Astrocyte (in vitro differentiated cells and primary cell): ENCODE data around the gene PLXDC2. TPM values are rescaled to one million over a fixed set of nuclear protein-coding genes. Genes with fewer than 3 reads are reported as not detected.

Experiments
- DNase-seq: peaks from one replicate; pipeline ENCODE4 v3.0.0-alpha.2; 2010; ENCODE audit warnings: low read depth
- FAIRE-seq: peaks from 2 replicates; lab custom pipeline; 2011; peaks lifted over from hg19 to GRCh38; lab: Jason Lieb, UNC
- H2AFZ ChIP-seq: 2 replicates; pipeline ENCODE4 v1.6.0; 2012; ENCODE audit warnings: low read depth, low read length, inconsistent platforms
- H3K27ac ChIP-seq: 2 replicates; pipeline ENCODE4 v1.5.1; 2011; ENCODE audit warnings: low read depth, low read length, inconsistent platforms
- H3K27me3 ChIP-seq: 2 replicates; pipeline ENCODE4 v1.6.0; 2011; ENCODE audit warnings: low read length, inconsistent platforms; ENCODE audit not compliant: insufficient read depth
- H3K36me3 ChIP-seq: 2 replicates; pipeline ENCODE4 v1.5.1; 2011; ENCODE audit warnings: low read length, inconsistent platforms; ENCODE audit not compliant: insufficient read depth
- H3K4me1 ChIP-seq: 2 replicates; pipeline ENCODE4 v1.5.1; 2011; ENCODE audit warnings: low read length, inconsistent platforms; ENCODE audit not compliant: insufficient read depth
- H3K4me2 ChIP-seq: 2 replicates; pipeline ENCODE4 v1.6.0; 2012; ENCODE audit warnings: low read length, inconsistent platforms
- H3K4me3 ChIP-seq: 2 replicates; pipeline ENCODE4 v1.5.1; 2011; ENCODE audit warnings: low read depth, mild to moderate bottlenecking, low read length, inconsistent platforms; ENCODE audit not compliant: insufficient read depth
- H3K79me2 ChIP-seq: 2 replicates; pipeline ENCODE4 v1.6.0; 2012; ENCODE audit warnings: mild to moderate bottlenecking, low read length, inconsistent platforms; ENCODE audit not compliant: insufficient read depth
- H3K9ac ChIP-seq: 2 replicates; pipeline ENCODE4 v1.6.0; 2012; ENCODE audit warnings: mild to moderate bottlenecking, low read length, inconsistent platforms
- H3K9me3 ChIP-seq: 2 replicates; pipeline ENCODE4 v1.5.1; 2012; ENCODE audit warnings: low read depth, mild to moderate bottlenecking, low read length, inconsistent platforms; ENCODE audit not compliant: insufficient read depth
- H4K20me1 ChIP-seq: 2 replicates; pipeline ENCODE4 v1.6.0; 2012; ENCODE audit warnings: low read length, inconsistent platforms; ENCODE audit not compliant: insufficient read depth
- H3K27ac Mint-ChIP-seq: one replicate; pipeline ENCODE4 v1.8.0; 2021; ENCODE audit warnings: mild to moderate bottlenecking, mixed read lengths; ENCODE audit not compliant: unreplicated experiment
- H3K27me3 Mint-ChIP-seq: one replicate; pipeline ENCODE4 v1.8.0; 2021; ENCODE audit warnings: low read depth, mixed read lengths; ENCODE audit not compliant: unreplicated experiment
- H3K36me3 Mint-ChIP-seq: one replicate; pipeline ENCODE4 v1.8.0; 2021; ENCODE audit warnings: low read depth, mixed read lengths; ENCODE audit not compliant: unreplicated experiment
- H3K4me1 Mint-ChIP-seq: one replicate; pipeline ENCODE4 v1.8.0; 2021; ENCODE audit warnings: low read depth, mixed read lengths; ENCODE audit not compliant: unreplicated experiment
- H3K4me3 Mint-ChIP-seq: one replicate; pipeline ENCODE4 v1.8.0; 2021; ENCODE audit warnings: mild to moderate bottlenecking, moderate library complexity, mixed read lengths; ENCODE audit not compliant: unreplicated experiment
- H3K9me3 Mint-ChIP-seq: one replicate; pipeline ENCODE4 v1.8.0; 2021; ENCODE audit warnings: mild to moderate bottlenecking, mixed read lengths; ENCODE audit not compliant: unreplicated experiment
- CTCF ChIP-seq: IDR thresholded peaks from 2 replicates; pipeline ENCODE4 v1.5.1; 2011; ENCODE audit warnings: low read depth, mild to moderate bottlenecking, inconsistent platforms, low read length, moderate library complexity; ENCODE audit not compliant: insufficient read depth
- EZH2 ChIP-seq: IDR thresholded peaks from 2 replicates; pipeline ENCODE4 v1.6.1; 2012; ENCODE audit warnings: mild to moderate bottlenecking, low read length, inconsistent platforms; ENCODE audit not compliant: insufficient read depth
- total RNA-seq: library from RNA; stranded (reverse); gene quantifications from 2 replicates; pipeline ENCODE4 v1.2.1, GENCODE V29; 2021

PLXDC2 gene
- total RNA-seq, 1 donor from 2014 or later = 36.1 TPM

- no peak overlapping the region for H3K4me2 ChIP-seq
- H3K36me3 Mint-ChIP-seq = peaks cover 2% of the 10 kb centered on the region
- H3K79me2 ChIP-seq = no peaks in the 10 kb centered on the region
- no peak overlapping the region for H3K4me3 ChIP-seq
- no peaks in the 10 kb centered on the region for H3K4me1 ChIP-seq
- no peak overlapping the region for H3K27ac ChIP-seq
- FAIRE-seq (no peak), DNase-seq (no peak)
- H3K4me1 Mint-ChIP-seq = no peaks in the 10 kb centered on the region
- no peak overlapping the region for H3K27ac Mint-ChIP-seq
- H3K36me3 ChIP-seq = no peaks in the 10 kb centered on the region
- no peak overlapping the region for H2AFZ ChIP-seq
- H3K9me3 ChIP-seq = no peaks in the 10 kb centered on the region
- no peak overlapping the region for H3K9ac ChIP-seq
- H3K27me3 Mint-ChIP-seq = no peaks in the 10 kb centered on the region
- H4K20me1 ChIP-seq = no peaks in the 10 kb centered on the region
- H3K4me3 Mint-ChIP-seq = no peak overlapping the region
- TF ChIP-seq CTCF = no peak
- no peak for TF ChIP-seq EZH2
- no peaks in the 10 kb centered on the region for H3K9me3 Mint-ChIP-seq
- H3K27me3 ChIP-seq = no peaks in the 10 kb centered on the region
These were observed 438.3 kb downstream of the PLXDC2 start for GRCh38 chr10:20254497-20254896.

DNA sequence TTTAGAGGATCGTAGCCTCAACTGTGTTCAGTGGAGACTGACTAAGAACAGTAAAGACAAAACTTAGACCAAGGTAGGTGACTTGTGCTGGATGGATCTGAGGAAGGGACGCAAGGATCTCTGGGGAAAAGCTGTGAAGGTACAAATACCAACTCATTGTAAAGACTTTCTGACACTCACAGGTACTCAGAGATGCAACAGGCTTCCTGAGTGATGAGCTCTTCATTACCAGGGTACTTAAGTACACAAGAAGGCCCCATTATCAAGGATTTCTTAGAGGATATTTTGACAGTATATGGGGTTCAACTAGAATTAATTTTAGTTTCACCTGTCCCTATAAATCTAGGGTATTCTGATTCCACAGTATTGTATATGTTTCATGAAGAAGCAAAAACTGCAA is 440.7 kb downstream of the PLXDC2 start:
- Histone ChIP-seq H3K4me2 (no peak overlapping the region), H3K4me1 (no peaks in the 10 kb centered on the region), H3K27me3 (no peaks in the 10 kb centered on the region), H3K27ac (no peak overlapping the region), H2AFZ (no peak overlapping the region), H4K20me1 (no peaks in the 10 kb centered on the region), H3K4me3 (no peak overlapping the region), H3K9ac (no peak overlapping the region), H3K36me3 (no peaks in the 10 kb centered on the region), H3K79me2 (no peaks in the 10 kb centered on the region), H3K9me3 (no peaks in the 10 kb centered on the region)
- TF ChIP-seq EZH2 = no peak
- TF ChIP-seq CTCF = no peak
- FAIRE-seq (no peak), DNase-seq (no peak)
- Mint-ChIP-seq H3K4me1 (no peaks in the 10 kb centered on the region), H3K9me3 (no peaks in the 10 kb centered on the region), H3K27me3 (no peaks in the 10 kb centered on the region), H3K4me3 (no peak overlapping the region), H3K36me3 (peaks cover 2% of the 10 kb centered on the region), H3K27ac (no peak overlapping the region)

- H3K9me3 Mint-ChIP-seq = no peaks in the 10 kb centered on the region
- H3K27me3 ChIP-seq = no peaks in the 10 kb centered on the region
- no peaks in the 10 kb centered on the region for H3K27me3 Mint-ChIP-seq
- H3K4me1 ChIP-seq = no peaks in the 10 kb centered on the region
- H3K9me3 ChIP-seq = no peaks in the 10 kb centered on the region
- FAIRE-seq = no peak
- no peak overlapping the region for H3K27ac ChIP-seq
- no peaks in the 10 kb centered on the region for H3K4me1 Mint-ChIP-seq
- no peak overlapping the region for H3K4me3 Mint-ChIP-seq
- H3K4me2 ChIP-seq = no peak overlapping the region
- TF ChIP-seq CTCF = no peak
- no peak for TF ChIP-seq EZH2
- H3K36me3 ChIP-seq = no peaks in the 10 kb centered on the region
- H3K9ac ChIP-seq = no peak overlapping the region
- no peak for DNase-seq
- H3K36me3 Mint-ChIP-seq = peaks cover 2% of the 10 kb centered on the region
- H3K27ac Mint-ChIP-seq = no peak overlapping the region
- no peaks in the 10 kb centered on the region for H3K79me2 ChIP-seq
- no peak overlapping the region for H3K4me3 ChIP-seq
- no peak overlapping the region for H2AFZ ChIP-seq
- no peaks in the 10 kb centered on the region for H4K20me1 ChIP-seq
These were observed 441.2 kb downstream of the PLXDC2 start for GRCh38 chr10:20257422-20257821.
